Osteocyte (in vitro differentiated cells): ENCODE measurements around the gene SPRY1. TPM values are rescaled to one million over a fixed set of nuclear protein-coding genes. Genes with fewer than 3 reads are reported as not detected.
A peak's percentile ranks its signal among the peaks of the same experiment; 100 is the strongest.

ENCODE experiments used
- DNase-seq: peaks from one replicate; pipeline ENCODE4 v3.0.0; 2021; ENCODE audit warnings: mixed read lengths; ENCODE audit not compliant: unreplicated experiment; ENCODE audit errors: extremely low spot score
- H3K27ac Mint-ChIP-seq: one replicate; pipeline ENCODE4 v1.8.0; 2021; ENCODE audit warnings: mild to moderate bottlenecking, mixed read lengths; ENCODE audit not compliant: unreplicated experiment
- H3K27me3 Mint-ChIP-seq: one replicate; pipeline ENCODE4 v1.8.0; 2021; ENCODE audit warnings: mixed read lengths; ENCODE audit not compliant: unreplicated experiment
- H3K36me3 Mint-ChIP-seq: one replicate; pipeline ENCODE4 v1.8.0; 2021; ENCODE audit warnings: mixed read lengths; ENCODE audit not compliant: unreplicated experiment
- H3K4me1 Mint-ChIP-seq: one replicate; pipeline ENCODE4 v1.8.0; 2021; ENCODE audit warnings: mixed read lengths; ENCODE audit not compliant: unreplicated experiment
- H3K4me3 Mint-ChIP-seq: one replicate; pipeline ENCODE4 v1.8.0; 2021; ENCODE audit warnings: mild to moderate bottlenecking, moderate library complexity, mixed read lengths; ENCODE audit not compliant: unreplicated experiment
- H3K9me3 Mint-ChIP-seq: one replicate; pipeline ENCODE4 v1.8.0; 2021; ENCODE audit warnings: mixed read lengths; ENCODE audit not compliant: unreplicated experiment
- CTCF ChIP-seq: fragments of 200-600 bp; sonication (generic); IDR thresholded peaks from 2 replicates; pipeline ENCODE4 v1.5.0; 2021; ENCODE audit warnings: antibody characterized with exemption, mild to moderate bottlenecking, moderate library complexity
- total RNA-seq: library from RNA; stranded (reverse); gene quantifications from 2 replicates; pipeline ENCODE4 v1.2.1, GENCODE V29; 2021

SPRY1 gene
- total RNA-seq, 1 donor from 2014 or later: 51.7 TPM

GRCh38 chr4:123353656-123354055 lies 42.9 kb upstream of the SPRY1 start:
- no peak overlapping the region for H3K27ac Mint-ChIP-seq
- H3K36me3 Mint-ChIP-seq: no peaks in the 10 kb centered on the region
- no peaks in the 10 kb centered on the region for H3K27me3 Mint-ChIP-seq
- H3K9me3 Mint-ChIP-seq: no peaks in the 10 kb centered on the region
- H3K4me3 Mint-ChIP-seq: no peak overlapping the region
- no peak for DNase-seq
- TF ChIP-seq CTCF: no peak
- H3K4me1 Mint-ChIP-seq: peaks cover 11% of the 10 kb centered on the region

- Mint-ChIP-seq H3K27me3 (no peaks in the 10 kb centered on the region), H3K4me1 (peaks cover 14% of the 10 kb centered on the region), H3K4me3 (no peak overlapping the region), H3K9me3 (no peaks in the 10 kb centered on the region), H3K36me3 (no peaks in the 10 kb centered on the region), H3K27ac (no peak overlapping the region)
- no peak for DNase-seq
- TF ChIP-seq CTCF: no peak
Observed at GRCh38 chr4:123354701-123355100, 41.9 kb upstream of the SPRY1 start.

GRCh38 chr4:123356921-123357320 lies 39.7 kb upstream of the SPRY1 start:
- Mint-ChIP-seq H3K27me3 (no peaks in the 10 kb centered on the region), H3K4me3 (no peak overlapping the region), H3K36me3 (no peaks in the 10 kb centered on the region), H3K9me3 (peaks cover under 1% of the 10 kb centered on the region), H3K4me1 (peaks cover 28% of the 10 kb centered on the region), H3K27ac (no peak overlapping the region)
- TF ChIP-seq CTCF: no peak
- DNase-seq: no peak

- TF ChIP-seq CTCF: no peak
- peaks cover 5% of the 10 kb centered on the region for H3K36me3 Mint-ChIP-seq
- H3K4me3 Mint-ChIP-seq: no peak overlapping the region
- no peak for DNase-seq
- no peaks in the 10 kb centered on the region for H3K27me3 Mint-ChIP-seq
- peak overlapping the region; percentile 54 for H3K27ac Mint-ChIP-seq
- peaks cover 31% of the 10 kb centered on the region for H3K4me1 Mint-ChIP-seq
- H3K9me3 Mint-ChIP-seq: peaks cover 11% of the 10 kb centered on the region
Observed at GRCh38 chr4:123359449-123360315, 36.9 kb upstream of the SPRY1 start.

- TF ChIP-seq CTCF: no peak
- Mint-ChIP-seq H3K4me3 (no peak overlapping the region), H3K9me3 (peaks cover 11% of the 10 kb centered on the region), H3K36me3 (peaks cover 5% of the 10 kb centered on the region), H3K27ac (peak overlapping the region; percentile 93), H3K4me1 (peaks cover 39% of the 10 kb centered on the region), H3K27me3 (no peaks in the 10 kb centered on the region)
- no peak for DNase-seq
Observed at GRCh38 chr4:123361195-123361861, 35.3 kb upstream of the SPRY1 start.
